H1 (cell line): ENCODE data around the gene LHCGR. TPM values are rescaled to one million over a fixed set of nuclear protein-coding genes. Genes with fewer than 3 reads are reported as not detected.

ENCODE experiments used
- CTCF ChIA-PET: fragments of 300-600 bp; sonication (Branson Sonifier 250); formaldehyde crosslinking; loops from one replicate; lab custom pipeline; 2021; ENCODE audit not compliant: partially characterized antibody; lab: Charles Lee
- POLR2A ChIA-PET: fragments of 300-600 bp; sonication (Branson Sonifier 250); formaldehyde crosslinking; loops from one replicate; lab custom pipeline; 2021; ENCODE audit warnings: inconsistent platforms; ENCODE audit not compliant: partially characterized antibody; lab: Charles Lee
- DNase-seq, 2 experiments: peaks; one replicate each; pipeline versions ENCODE4 v3.0.0 to v3.0.0-alpha.2; 2010 to 2022; ENCODE audit warnings: low spot score in 2 of 2, low read depth in 1 of 2, mixed read lengths in 1 of 2
- FAIRE-seq: peaks from 2 replicates; lab custom pipeline; 2011; peaks lifted over from hg19 to GRCh38; lab: Jason Lieb, UNC
- H2AFZ ChIP-seq: 2 replicates; pipeline ENCODE4 v1.8.1; 2012; ENCODE audit warnings: low read length, inconsistent platforms
- H2AK5ac ChIP-seq: 2 replicates; pipeline ENCODE4 v1.6.1; 2013; ENCODE audit warnings: low read depth, low read length
- H2BK120ac ChIP-seq: replicated peaks from 2 replicates; pipeline ENCODE3; 2013; ENCODE audit warnings: low read depth, low read length, inconsistent platforms
- H2BK12ac ChIP-seq: 2 replicates; pipeline ENCODE4 v1.6.1; 2013; ENCODE audit warnings: low read depth, low read length
- H2BK15ac ChIP-seq: 2 replicates; pipeline ENCODE4 v1.6.1; 2013; ENCODE audit warnings: low read length
- H2BK20ac ChIP-seq: 2 replicates; pipeline ENCODE4 v1.6.1; 2013; ENCODE audit warnings: low read length
- H2BK5ac ChIP-seq: 2 replicates; pipeline ENCODE4 v1.6.1; 2013; ENCODE audit warnings: low read depth, low read length
- H3K14ac ChIP-seq: 2 replicates; pipeline ENCODE4 v1.6.1; 2013; ENCODE audit warnings: inconsistent platforms; ENCODE audit not compliant: insufficient read length
- H3K18ac ChIP-seq: 2 replicates; pipeline ENCODE4 v1.6.1; 2013; ENCODE audit warnings: low read length; ENCODE audit errors: extremely low read depth
- H3K23ac ChIP-seq: 2 replicates; pipeline ENCODE4 v1.6.1; 2013; ENCODE audit warnings: inconsistent platforms; ENCODE audit not compliant: insufficient read length
- H3K23me2 ChIP-seq: 2 replicates; pipeline ENCODE4 v1.6.1; 2013; ENCODE audit warnings: low read depth, low read length
- H3K27ac ChIP-seq: 2 replicates; pipeline ENCODE4 v1.6.1; 2011; ENCODE audit warnings: low read depth, low read length, inconsistent platforms
- H3K27me3 ChIP-seq, 4 experiments: replicated peaks in 1 of 4; 1 replicate in 1 of 4; 2 replicates in 3 of 4; pipeline versions ENCODE4 v1.6.1 to v1.8.1; 2011 to 2013; ENCODE audit warnings: low read length in 3 of 4, mild to moderate bottlenecking in 3 of 4, inconsistent platforms in 2 of 4, mixed read lengths in 2 of 4, moderate library complexity in 1 of 4; ENCODE audit not compliant: control insufficient read depth in 3 of 4, insufficient read depth in 3 of 4; ENCODE audit errors: extremely low read depth in 1 of 4
- H3K36me3 ChIP-seq, 4 experiments: 2 replicates each; pipeline versions ENCODE4 v1.6.1 to v1.8.1; 2011 to 2013; ENCODE audit warnings: mild to moderate bottlenecking in 4 of 4, low read length in 3 of 4, moderate library complexity in 2 of 4, control low read depth in 1 of 4, inconsistent platforms in 1 of 4; ENCODE audit not compliant: insufficient read depth in 4 of 4, control insufficient read depth in 2 of 4
- H3K4ac ChIP-seq: replicated peaks from 2 replicates; pipeline ENCODE3; 2013; ENCODE audit warnings: low read length, low read depth, mixed read lengths, inconsistent platforms; ENCODE audit not compliant: insufficient read length
- H3K4me1 ChIP-seq, 4 experiments: replicated peaks in 1 of 4; 1 replicate in 1 of 4; 2 replicates in 3 of 4; pipeline versions ENCODE4 v1.6.1 to v1.8.1; 2011 to 2013; ENCODE audit warnings: low read length in 3 of 4, inconsistent platforms in 2 of 4, mixed read lengths in 1 of 4; ENCODE audit not compliant: insufficient read depth in 4 of 4, control insufficient read depth in 3 of 4
- H3K4me2 ChIP-seq, 2 experiments: 2 replicates each; pipeline versions ENCODE4 v1.6.1 to v1.8.1; 2011 to 2013; ENCODE audit warnings: low read depth in 2 of 2, low read length in 2 of 2, control low read depth in 1 of 2, inconsistent platforms in 1 of 2, mild to moderate bottlenecking in 1 of 2; ENCODE audit not compliant: insufficient read depth in 1 of 2
- H3K4me3 ChIP-seq, 4 experiments: fragments of 200-600, 300-600 bp in 1 of 4; sonication (generic), shearing (Covaris generic), sonication (Bioruptor Twin) in 1 of 4; 2 replicates each; pipeline versions ENCODE4 v1.5.1 to v1.8.1; 2011 to 2016; ENCODE audit warnings: low read length in 4 of 4, low read depth in 3 of 4, control low read depth in 2 of 4, inconsistent platforms in 2 of 4, mild to moderate bottlenecking in 2 of 4, mixed read lengths in 1 of 4, moderate library complexity in 1 of 4; ENCODE audit not compliant: insufficient read depth in 2 of 4; ENCODE audit errors: extremely low read depth in 1 of 4
- H3K56ac ChIP-seq: replicated peaks from 2 replicates; pipeline ENCODE3; 2013; ENCODE audit warnings: low read depth, mild to moderate bottlenecking, mixed read lengths, low read length, inconsistent platforms; ENCODE audit not compliant: insufficient read length
- H3K79me1 ChIP-seq: 2 replicates; pipeline ENCODE4 v1.6.1; 2013; ENCODE audit warnings: low read depth, low read length, control low read depth
- H3K79me2 ChIP-seq, 2 experiments: 2 replicates each; pipeline versions ENCODE4 v1.6.1 to v1.8.1; 2012 to 2013; ENCODE audit warnings: low read length in 2 of 2, mild to moderate bottlenecking in 2 of 2, inconsistent platforms in 1 of 2; ENCODE audit not compliant: insufficient read depth in 2 of 2, control insufficient read depth in 1 of 2
- H3K9ac ChIP-seq, 4 experiments: replicated peaks in 1 of 4; 1 replicate in 1 of 4; 2 replicates in 3 of 4; pipeline versions ENCODE4 v1.6.1 to v1.8.1; 2011 to 2013; ENCODE audit warnings: low read depth in 3 of 4, low read length in 3 of 4, control low read depth in 2 of 4, mild to moderate bottlenecking in 2 of 4, moderate library complexity in 2 of 4, inconsistent platforms in 1 of 4; ENCODE audit errors: extremely low read depth in 1 of 4
- H3K9me3 ChIP-seq, 2 experiments: 2 replicates each; pipeline versions ENCODE4 v1.6.1 to v1.8.1; 2012 to 2013; ENCODE audit warnings: mild to moderate bottlenecking in 2 of 2, moderate library complexity in 2 of 2, control low read depth in 1 of 2, inconsistent platforms in 1 of 2, low read depth in 1 of 2, low read length in 1 of 2, mixed read lengths in 1 of 2; ENCODE audit not compliant: insufficient read depth in 2 of 2
- H4K20me1 ChIP-seq, 2 experiments: replicated peaks in 1 of 2; 2 replicates each; pipeline versions ENCODE3 to v1.8.1; 2011 to 2013; ENCODE audit warnings: inconsistent platforms in 2 of 2, low read length in 2 of 2, mild to moderate bottlenecking in 1 of 2; ENCODE audit not compliant: insufficient read depth in 2 of 2, control insufficient read depth in 1 of 2
- H4K5ac ChIP-seq: 2 replicates; pipeline ENCODE4 v1.6.1; 2013; ENCODE audit warnings: low read length, low read depth, mixed read lengths, inconsistent platforms; ENCODE audit not compliant: insufficient read length
- H4K8ac ChIP-seq: 2 replicates; pipeline ENCODE4 v1.8.0; 2013; ENCODE audit warnings: mild to moderate bottlenecking, moderate library complexity, low read length, inconsistent platforms; ENCODE audit not compliant: insufficient read depth; ENCODE audit errors: extremely low read depth
- H4K91ac ChIP-seq: replicated peaks from 2 replicates; pipeline ENCODE3; 2013; ENCODE audit warnings: low read length, mixed read lengths, inconsistent platforms; ENCODE audit not compliant: insufficient read length
- RBBP5 ChIP-seq: IDR thresholded peaks from 2 replicates; pipeline ENCODE4 v1.7.1; 2012; ENCODE audit warnings: low read depth, mild to moderate bottlenecking, inconsistent platforms, low read length, moderate library complexity, borderline replicate concordance
- TEAD4 ChIP-seq: IDR thresholded peaks from 2 replicates; pipeline ENCODE4 v1.6.1; 2012; ENCODE audit warnings: low read depth, low read length, inconsistent platforms, mixed read lengths
- WGBS, 2 experiments: shearing (Covaris generic) in 1 of 2; methylation state at CpG; one replicate each; pipeline versions ENCODE4 v1.1.6 to v1.1.7; 2013 to 2015; ENCODE audit warnings: low lambda C conversion rate in 2 of 2, mixed read lengths in 2 of 2, inconsistent platforms in 1 of 2, low coverage in 1 of 2, missing lambda C conversion rate in 1 of 2; ENCODE audit not compliant: insufficient replicate concordance in 2 of 2, insufficient coverage in 1 of 2, insufficient read length in 1 of 2; ENCODE audit errors: extremely low coverage in 1 of 2, missing lambda C conversion rate in 1 of 2; 5-methylcytosine and 5-hydroxymethylcytosine counted together
- polyA plus RNA-seq, 7 experiments: library from polyadenylated mRNA; depleted of rRNA in 3 of 7; stranded (reverse) in 5 of 7; unstranded in 2 of 7; fragments of >200 nt in 5 of 7; fragments of 200-250 nt in 2 of 7; gene quantifications; 1 replicate in 5 of 7; 2 replicates in 1 of 7; 4 replicates in 1 of 7; pipeline versions ENCODE4 v1.2.1 to v1.2.3, GENCODE V29; 2011 to 2013; ENCODE audit warnings: missing spikeins in 2 of 7, mixed read lengths in 2 of 7
- total RNA-seq: library from RNA; stranded (reverse); fragmentation: NEBNext Ultra II Directional; extraction: Animal tissue kit (Norgen Biotek cat#: 25700); gene quantifications from 2 replicates; pipeline ENCODE4 v1.2.1, GENCODE V29; 2021

Gene LHCGR
- total and polyA plus RNA-seq, 2 of the 8 experiments (the other 6 are each of a cell fraction or from before 2014, with no cell fraction given): 0.30 to 0.73 TPM

DNA sequence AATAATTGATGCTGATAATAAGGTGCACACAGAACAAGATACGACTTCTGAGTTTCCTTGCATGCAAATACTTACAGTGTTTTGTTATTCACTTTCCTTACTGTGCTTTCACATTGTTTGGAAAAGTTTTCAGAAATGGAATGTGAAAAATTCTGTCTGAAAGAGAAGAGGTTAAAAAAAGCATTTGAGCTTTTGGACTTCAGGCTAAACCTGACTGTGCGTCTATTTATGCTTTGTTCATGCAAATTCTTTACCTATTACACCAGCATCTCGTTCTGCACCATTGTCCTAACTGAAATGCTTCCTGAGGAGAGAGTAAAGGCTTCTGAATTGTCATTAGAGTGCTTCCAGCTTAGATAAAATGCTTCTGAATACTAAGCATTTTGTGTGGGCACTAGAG lies 61.4 kb downstream of the LHCGR start:
- Histone ChIP-seq H3K18ac (no peak overlapping the region), H3K27ac (no peak overlapping the region), H2AK5ac (no peak overlapping the region), H3K9me3 (no peaks in the 10 kb centered on the region), H3K4me2 (peak overlapping the region; percentile 25 to 40; a peak in 3 of 4 replicates), H3K36me3 (no peaks in the 10 kb centered on the region), H3K4ac (no peak overlapping the region), H4K5ac (peak overlapping the region; percentile 19), H4K91ac (no peak overlapping the region), H3K23ac (no peak overlapping the region), H3K79me2 (no peaks in the 10 kb centered on the region)
- FAIRE-seq (peak; percentile 19), DNase-seq (peak in 1 of 2 experiments; percentile 34)
- 8% methylated on average over 3 of the region's 3 CpGs; no CpG with 5 or more reads in 1 of the 2 experiments for WGBS, 2 experiments
- TF ChIP-seq RBBP5 (no peak), TEAD4 (0 out of 2 replicates have a peak, but pooled peaks have one; percentile 2)
- TF ChIP-seq, all 59 proteins: peak for 1
- Histone ChIP-seq H2BK12ac (no peak overlapping the region), H3K4me3 (peak overlapping the region in 1 of 4 experiments; percentile 33; a peak in 1 of 8 replicates), H3K23me2 (no peaks in the 10 kb centered on the region), H3K56ac (no peak overlapping the region), H3K79me1 (no peaks in the 10 kb centered on the region), H2BK15ac (no peak overlapping the region), H4K20me1 (no peaks in the 10 kb centered on the region), H3K9ac (no peak overlapping the region), H4K8ac (no peak overlapping the region), H3K27me3 (no peaks in the 10 kb centered on the region), H2AFZ (no peak overlapping the region), H3K4me1 (peaks cover 3 to 16% (median 6%) of the 10 kb centered on the region in 4 experiments; a peak in 6 of 7 replicates), H2BK20ac (no peak overlapping the region), H2BK120ac (no peak overlapping the region), H3K14ac (no peak overlapping the region), H2BK5ac (no peak overlapping the region)
- ChIA-PET CTCF (interaction anchor here (1.2 kb wide), 1 partner anchor 20 kb away, joined by 3 read pairs; no protein-coding TSS in a partner anchor), POLR2A (no interaction called here)
